Gastrocnemius medialis (tissue), 4 donors: ENCODE results near the gene SRBD1.

Source experiments
- CTCF ChIP-seq, 5 experiments: fragments of 450-650 bp in 3 of 5; fragments of 200-600 bp in 2 of 5; sonication (generic) in 2 of 5; IDR thresholded peaks in 4 of 5; conservative IDR thresholded peaks in 1 of 5; 1 replicate in 4 of 5; 2 replicates in 1 of 5; pipeline ENCODE4 v1.5.1; 2016 to 2019; ENCODE audit warnings: antibody characterized with exemption in 5 of 5, mild to moderate bottlenecking in 3 of 5, moderate library complexity in 3 of 5
- POLR2A ChIP-seq, 2 donors: fragments of 450-650 bp; IDR thresholded peaks; one replicate each; pipeline ENCODE4 v1.6.1; 2017; ENCODE audit warnings: antibody characterized with exemption in 2 of 2, mild to moderate bottlenecking in 2 of 2, moderate library complexity in 2 of 2

DNA sequence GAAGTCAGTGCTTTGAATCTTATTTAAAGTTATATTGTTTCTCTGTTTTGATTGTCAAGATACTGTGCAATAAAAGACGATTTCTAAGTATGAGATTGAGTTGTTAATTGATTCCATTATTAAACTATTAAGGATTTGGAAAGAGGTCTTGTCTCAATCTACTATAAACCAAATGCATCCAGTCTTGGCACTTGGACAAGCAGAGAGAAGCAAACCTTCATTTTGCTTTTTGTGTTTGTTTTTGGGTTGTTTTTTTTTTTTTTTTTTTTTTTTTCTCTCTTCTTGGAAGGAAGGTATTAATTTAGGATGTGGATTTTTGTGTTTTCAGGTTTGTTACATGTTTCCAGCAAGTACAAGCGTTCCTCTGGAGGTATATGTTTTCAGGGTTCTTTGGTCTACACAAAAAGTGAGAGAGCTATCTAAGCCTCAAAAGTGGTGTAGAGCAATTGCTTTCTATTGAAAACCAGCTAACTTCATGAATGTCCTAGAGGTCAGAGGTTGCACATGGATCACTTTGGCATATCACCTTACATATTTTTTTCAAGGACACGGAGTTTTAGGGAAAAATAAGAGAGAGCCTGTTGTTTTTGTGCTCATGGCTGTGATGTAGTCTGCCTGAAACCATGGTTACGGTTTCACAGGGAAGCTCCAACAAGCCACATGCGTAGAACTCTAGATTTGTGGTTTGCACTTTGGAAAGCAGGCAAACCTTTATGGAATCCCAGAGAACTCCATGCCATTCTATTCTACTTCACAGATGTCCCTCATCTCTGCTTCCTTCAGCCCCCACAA lies 42.3 kb upstream of the SRBD1 start:
- no peak for TF ChIP-seq CTCF (IDR thresholded peaks at IDR 0.05 in 4 of 5, conservative IDR thresholded peaks at IDR 0.05 in 1 of 5)
- no peak for TF ChIP-seq POLR2A (IDR thresholded peaks at IDR 0.05)
